Neural progenitor cell (in vitro differentiated cells): ENCODE results near the gene ACKR3. TPM values are rescaled to one million over a fixed set of nuclear protein-coding genes. Genes with fewer than 3 reads are reported as not detected.
A peak's percentile ranks its signal among the peaks of the same experiment; 100 is the strongest.

ENCODE experiments used
- DNase-seq: peaks from one replicate; pipeline ENCODE4 v3.0.0-alpha.2; 2016; ENCODE audit warnings: low spot score
- H2AFZ ChIP-seq: fragments of 200-600 bp; sonication (generic); replicated peaks from 2 replicates; pipeline ENCODE4 v1.6.1; 2016; ENCODE audit warnings: antibody characterized with exemption
- H3F3A ChIP-seq: fragments of 200-600 bp; sonication (generic); 2 replicates; pipeline ENCODE4 v1.6.1; 2016; ENCODE audit warnings: antibody characterized with exemption, low read depth
- H3K27ac ChIP-seq: fragments of 200-600 bp; sonication (generic); 2 replicates; pipeline ENCODE4 v1.5.1; 2016; ENCODE audit warnings: mild to moderate bottlenecking
- H3K27me3 ChIP-seq: fragments of 200-600 bp; sonication (generic); 2 replicates; pipeline ENCODE4 v1.6.1; 2016; ENCODE audit warnings: mild to moderate bottlenecking, moderate library complexity
- H3K36me3 ChIP-seq: fragments of 200-600 bp; sonication (generic); 2 replicates; pipeline ENCODE4 v1.5.1; 2016
- H3K4me1 ChIP-seq: fragments of 200-600 bp; sonication (generic); 2 replicates; pipeline ENCODE4 v1.6.1; 2016; ENCODE audit warnings: mixed run types
- H3K4me2 ChIP-seq: fragments of 200-600 bp; sonication (generic); 2 replicates; pipeline ENCODE4 v1.6.1; 2016
- H3K4me3 ChIP-seq: fragments of 200-600 bp; sonication (generic); 2 replicates; pipeline ENCODE4 v1.5.1; 2016
- H3K79me2 ChIP-seq: fragments of 200-600 bp; sonication (generic); 2 replicates; pipeline ENCODE4 v1.6.1; 2016; ENCODE audit warnings: low read depth
- H3K9ac ChIP-seq: fragments of 200-600 bp; sonication (generic); 2 replicates; pipeline ENCODE4 v1.6.1; 2016
- H3K9me3 ChIP-seq: fragments of 200-600 bp; sonication (generic); 2 replicates; pipeline ENCODE4 v1.5.1; 2016; ENCODE audit warnings: low read depth
- H4K20me1 ChIP-seq: fragments of 200-600 bp; sonication (generic); 2 replicates; pipeline ENCODE4 v1.6.1; 2016; ENCODE audit warnings: low read depth
- H3K27ac Mint-ChIP-seq: 3 replicates; pipeline ENCODE4 v1.8.0; 2021; ENCODE audit warnings: mixed read lengths
- H3K27me3 Mint-ChIP-seq: 2 replicates; pipeline ENCODE4 v1.8.0; 2022; ENCODE audit warnings: low read depth, mild to moderate bottlenecking, inconsistent platforms, moderate library complexity, mixed read lengths; ENCODE audit not compliant: insufficient read depth
- H3K36me3 Mint-ChIP-seq: 3 replicates; pipeline ENCODE4 v1.8.0; 2021; ENCODE audit warnings: mixed read lengths
- H3K4me1 Mint-ChIP-seq: 3 replicates; pipeline ENCODE4 v1.8.0; 2021; ENCODE audit warnings: mixed read lengths
- H3K4me3 Mint-ChIP-seq: 3 replicates; pipeline ENCODE4 v1.8.0; 2021; ENCODE audit warnings: mild to moderate bottlenecking, moderate library complexity, mixed read lengths
- H3K9me3 Mint-ChIP-seq: 3 replicates; pipeline ENCODE4 v1.8.0; 2020; ENCODE audit warnings: mixed read lengths
- CTCF ChIP-seq: fragments of 200-600 bp; sonication (generic); IDR thresholded peaks from 2 replicates; pipeline ENCODE4 v1.5.1; 2017; ENCODE audit warnings: antibody characterized with exemption, mild to moderate bottlenecking
- EZH2 ChIP-seq: fragments of 200-600 bp; sonication (generic); IDR thresholded peaks from 2 replicates; pipeline ENCODE4 v1.6.1; 2017; ENCODE audit warnings: antibody characterized with exemption, mild to moderate bottlenecking, moderate library complexity
- EZH2phosphoT487 ChIP-seq: fragments of 200-600 bp; sonication (generic); IDR thresholded peaks from 2 replicates; pipeline ENCODE4 v1.6.1; 2017; ENCODE audit warnings: antibody characterized with exemption
- total RNA-seq: library from RNA; depleted of rRNA; stranded (reverse); fragments of >200 nt; gene quantifications from 2 replicates; pipeline ENCODE4 v1.2.3, GENCODE V29; 2015; ENCODE audit warnings: low replicate concordance

ACKR3 gene
- total RNA-seq, 1 donor from 2014 or later = 1.6 TPM

GRCh38 chr2:236565879-236566402, 3.7 kb upstream of the ACKR3 start:
- peaks cover 23% of the 10 kb centered on the region for H3K27me3 Mint-ChIP-seq

GRCh38 chr2:236566596-236566995, 3.0 kb upstream of the ACKR3 start:
- H3K4me1 Mint-ChIP-seq = peaks cover 57% of the 10 kb centered on the region
- no peaks in the 10 kb centered on the region for H3K79me2 ChIP-seq

More at GRCh38 chr2:236565879-236566402, 3.7 kb upstream of the ACKR3 start:
- no peak overlapping the region for H3K27ac ChIP-seq
- H3K9ac ChIP-seq = no peak overlapping the region
- H3K9me3 ChIP-seq = no peaks in the 10 kb centered on the region
- H3K9me3 Mint-ChIP-seq = peaks cover 8% of the 10 kb centered on the region
- H3K27ac Mint-ChIP-seq = no peak overlapping the region
- H3K4me1 Mint-ChIP-seq = peaks cover 51% of the 10 kb centered on the region
- H3K36me3 ChIP-seq = no peaks in the 10 kb centered on the region
- no peaks in the 10 kb centered on the region for H4K20me1 ChIP-seq
- H3F3A ChIP-seq = peaks cover 35% of the 10 kb centered on the region
- peak overlapping the region; percentile 5 for H3K4me3 Mint-ChIP-seq
- no peak overlapping the region for H2AFZ ChIP-seq
- DNase-seq = no peak
- no peak overlapping the region for H3K4me2 ChIP-seq
- TF ChIP-seq CTCF = no peak
- no peak for TF ChIP-seq EZH2
- H3K4me3 ChIP-seq = no peak overlapping the region
- H3K79me2 ChIP-seq = no peaks in the 10 kb centered on the region
- H3K36me3 Mint-ChIP-seq = peaks cover 2% of the 10 kb centered on the region
- peaks cover 46% of the 10 kb centered on the region for H3K27me3 ChIP-seq
- peaks cover 39% of the 10 kb centered on the region for H3K4me1 ChIP-seq

GRCh38 chr2:236568068-236568921, 1.3 kb upstream of the ACKR3 start:
- TF ChIP-seq EZH2 (peak; percentile 54), CTCF (peak; percentile 14), EZH2phosphoT487 (no peak)
- peaks cover 48% of the 10 kb centered on the region for H3F3A ChIP-seq
- peak; percentile 51 for DNase-seq
- Mint-ChIP-seq H3K27ac (peak overlapping the region; percentile 83), H3K4me3 (peak overlapping the region; percentile 79), H3K36me3 (no peaks in the 10 kb centered on the region), H3K27me3 (peaks cover 23% of the 10 kb centered on the region), H3K4me1 (peaks cover 74% of the 10 kb centered on the region), H3K9me3 (no peaks in the 10 kb centered on the region)
- no peak overlapping the region for H3K27ac ChIP-seq
- no peaks in the 10 kb centered on the region for H3K79me2 ChIP-seq
- no peak overlapping the region for H2AFZ ChIP-seq
- H4K20me1 ChIP-seq = no peaks in the 10 kb centered on the region
- peak overlapping the region; percentile 29 for H3K4me3 ChIP-seq
- H3K4me2 ChIP-seq = peak overlapping the region; percentile 71
- peaks cover 62% of the 10 kb centered on the region for H3K4me1 ChIP-seq
- peaks cover 46% of the 10 kb centered on the region for H3K27me3 ChIP-seq
- H3K9me3 ChIP-seq = no peaks in the 10 kb centered on the region
- no peaks in the 10 kb centered on the region for H3K36me3 ChIP-seq
- H3K9ac ChIP-seq = no peak overlapping the region

More at GRCh38 chr2:236566596-236566995, 3.0 kb upstream of the ACKR3 start:
- H3K27me3 Mint-ChIP-seq = peaks cover 23% of the 10 kb centered on the region
- Histone ChIP-seq H3K9me3 (no peaks in the 10 kb centered on the region), H3K4me1 (peaks cover 45% of the 10 kb centered on the region), H4K20me1 (no peaks in the 10 kb centered on the region), H3K36me3 (no peaks in the 10 kb centered on the region), H3K4me2 (no peak overlapping the region), H2AFZ (no peak overlapping the region), H3K4me3 (no peak overlapping the region), H3F3A (peaks cover 42% of the 10 kb centered on the region), H3K27ac (no peak overlapping the region), H3K27me3 (peaks cover 46% of the 10 kb centered on the region), H3K9ac (no peak overlapping the region)
- no peak overlapping the region for H3K27ac Mint-ChIP-seq
- peaks cover 2% of the 10 kb centered on the region for H3K36me3 Mint-ChIP-seq
- no peak overlapping the region for H3K4me3 Mint-ChIP-seq
- no peak for TF ChIP-seq EZH2phosphoT487
- TF ChIP-seq CTCF = no peak
- no peak for TF ChIP-seq EZH2
- peaks cover 5% of the 10 kb centered on the region for H3K9me3 Mint-ChIP-seq
- no peak for DNase-seq
